Lower leg skin (tissue), 4 donors: ENCODE measurements around the gene SULT1A4. TPM values are rescaled to one million over a fixed set of nuclear protein-coding genes. Genes with fewer than 3 reads are reported as not detected.
"Not testable (repeated sequence)": the region's sequence is repeated elsewhere in the genome, so short reads cannot be mapped to it uniquely, and the experiment has no call there.

Experiments used
- DNase-seq, 2 donors: peaks; one replicate each; pipeline ENCODE4 v3.0.0-alpha.2; 2019; ENCODE audit warnings: low spot score in 2 of 2
- H3K4me3 ChIP-seq: fragments of 200-600 bp; sonication (generic); 2 replicates; pipeline ENCODE4 v1.5.1; 2017; ENCODE audit warnings: mild to moderate bottlenecking, low read depth; ENCODE audit not compliant: poor library complexity, severe bottlenecking
- WGBS, 2 donors: methylation state at CpG; one replicate each; pipeline ENCODE4 v1.1.5; 2018; 5-methylcytosine and 5-hydroxymethylcytosine counted together
- intact Hi-C: fragments of 100-400 bp; cut with DNase I; formaldehyde crosslinking; loops from one replicate; pipeline ENCODE4 v1.15.0; 2023; ENCODE audit warnings: low total_unique reads
- total RNA-seq, 4 donors: library from RNA; depleted of rRNA; stranded (reverse); fragments of >200 nt; gene quantifications; one replicate each; pipeline ENCODE4 v1.1.0, GENCODE V29; 2016

The SULT1A4 gene
- total RNA-seq, 4 donors from 2014 or later, result 2.0 to 20.9 (median 5.2) TPM

DNA sequence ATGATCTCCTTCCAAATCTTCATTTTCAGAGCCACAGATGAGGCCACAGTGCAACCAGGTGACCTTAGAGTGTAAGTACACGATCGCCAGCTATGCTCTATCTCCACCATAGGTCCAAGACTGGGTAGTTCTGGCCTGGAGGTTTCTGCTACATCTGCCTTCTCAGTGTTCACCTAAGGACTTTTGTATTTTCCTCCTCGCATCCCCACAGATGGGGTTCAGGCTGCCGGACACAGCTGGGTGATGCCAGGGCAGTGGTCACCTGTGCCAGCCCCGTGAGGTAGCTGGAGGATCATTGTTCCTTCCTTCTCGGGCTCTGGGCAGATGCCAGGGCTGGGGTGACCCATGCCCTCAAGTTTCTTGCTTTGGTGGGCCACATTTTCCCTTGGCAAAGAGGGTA lies 46.6 kb downstream of the SULT1A4 start, which contains the start of gene NPIPB12:
NPIPB12 (minus strand) TSS at position 101 of the 400 bp plus-strand sequence.
- DNase-seq, intact Hi-C loops, H3K4me3 ChIP-seq: not testable (repeated sequence)
- WGBS, 2 donors, result no CpG with 5 or more reads among the region's 6 CpGs

Other genes with a start within 250 kb of the SULT1A4 start
- gene NPIPB11, start 53.2 kb upstream of the SULT1A4 start, total RNA-seq, result 1 to 10 TPM in 2 of 4 donors, under 1 TPM in 2; 0.10 to 4.6 (median 1.5) TPM
- gene BOLA2, start 5.6 kb upstream of the SULT1A4 start, total RNA-seq, result 10 to 100 TPM in 3 of 4 donors, 1 to 10 TPM in 1; 8.9 to 13.8 (median 12.1) TPM
- gene SLX1B, start 5.4 kb upstream of the SULT1A4 start, total RNA-seq, result 10 to 100 TPM; 30.5 to 58.9 (median 47.2) TPM
- gene NPIPB12, start 46.5 kb downstream of the SULT1A4 start, total RNA-seq, result 10 to 100 TPM; 37.6 to 64.2 (median 53.1) TPM
- 1 to 10 TPM; 4.0 to 5.7 (median 4.7) TPM for gene SPN, start 203.3 kb downstream of the SULT1A4 start, total RNA-seq
- 1 to 10 TPM; 1.9 to 3.6 (median 2.7) TPM for gene QPRT, start 219.3 kb downstream of the SULT1A4 start, total RNA-seq